Measurements from ENCODE around the gene HENMT1. TPM values are rescaled to one million over a fixed set of nuclear protein-coding genes. Genes with fewer than 3 reads are reported as not detected.

Gene HENMT1
- total RNA-seq, 2 donors from 2014 or later, result 3.4 to 7.9 TPM

DNA sequence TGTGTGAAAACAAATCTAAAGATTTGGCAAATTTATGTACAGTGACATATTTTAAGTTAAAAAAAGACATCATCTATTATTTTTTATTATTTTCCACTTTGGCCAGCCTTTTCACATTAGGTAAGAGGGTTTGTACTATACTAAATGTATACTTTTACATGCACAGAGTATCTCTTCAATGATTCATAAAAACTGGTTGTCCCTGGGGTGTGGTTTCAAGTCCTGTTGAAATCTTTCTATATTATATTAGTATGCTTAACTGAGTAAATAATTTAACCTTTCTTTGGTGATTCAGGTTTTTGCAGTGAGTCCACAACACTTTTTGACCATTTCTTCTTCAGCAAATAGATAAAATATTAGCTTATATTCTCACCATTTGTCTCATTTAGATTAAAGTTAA is 55.3 kb downstream of the HENMT1 start:
- no peak for DNase-seq (ENCODE audit: low spot score)
- no peaks in the 10 kb centered on the region for H3K27me3 ChIP-seq (replicated peaks; ENCODE audit: insufficient read depth)
- H3K36me3 ChIP-seq, result no peaks in the 10 kb centered on the region
- H3K9me3 ChIP-seq, result no peaks in the 10 kb centered on the region
- H3K27ac ChIP-seq, result no peak overlapping the region
- H3K4me1 ChIP-seq (ENCODE audit: control insufficient read depth in 1 of 2, low read depth in 2 of 2), result peaks cover 2 to 12% of the 10 kb centered on the region in 2 donors
- TF ChIP-seq, protein P1, sequence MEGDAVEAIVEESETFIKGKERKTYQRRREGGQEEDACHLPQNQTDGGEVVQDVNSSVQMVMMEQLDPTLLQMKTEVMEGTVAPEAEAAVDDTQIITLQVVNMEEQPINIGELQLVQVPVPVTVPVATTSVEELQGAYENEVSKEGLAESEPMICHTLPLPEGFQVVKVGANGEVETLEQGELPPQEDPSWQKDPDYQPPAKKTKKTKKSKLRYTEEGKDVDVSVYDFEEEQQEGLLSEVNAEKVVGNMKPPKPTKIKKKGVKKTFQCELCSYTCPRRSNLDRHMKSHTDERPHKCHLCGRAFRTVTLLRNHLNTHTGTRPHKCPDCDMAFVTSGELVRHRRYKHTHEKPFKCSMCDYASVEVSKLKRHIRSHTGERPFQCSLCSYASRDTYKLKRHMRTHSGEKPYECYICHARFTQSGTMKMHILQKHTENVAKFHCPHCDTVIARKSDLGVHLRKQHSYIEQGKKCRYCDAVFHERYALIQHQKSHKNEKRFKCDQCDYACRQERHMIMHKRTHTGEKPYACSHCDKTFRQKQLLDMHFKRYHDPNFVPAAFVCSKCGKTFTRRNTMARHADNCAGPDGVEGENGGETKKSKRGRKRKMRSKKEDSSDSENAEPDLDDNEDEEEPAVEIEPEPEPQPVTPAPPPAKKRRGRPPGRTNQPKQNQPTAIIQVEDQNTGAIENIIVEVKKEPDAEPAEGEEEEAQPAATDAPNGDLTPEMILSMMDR (IDR thresholded peaks at IDR 0.05), result no peak
- no peak overlapping the region for H3K4me3 ChIP-seq
- no peak for ATAC-seq (ENCODE audit: insufficient number of reproducible peaks, low FRiP score, low read depth)

DNA sequence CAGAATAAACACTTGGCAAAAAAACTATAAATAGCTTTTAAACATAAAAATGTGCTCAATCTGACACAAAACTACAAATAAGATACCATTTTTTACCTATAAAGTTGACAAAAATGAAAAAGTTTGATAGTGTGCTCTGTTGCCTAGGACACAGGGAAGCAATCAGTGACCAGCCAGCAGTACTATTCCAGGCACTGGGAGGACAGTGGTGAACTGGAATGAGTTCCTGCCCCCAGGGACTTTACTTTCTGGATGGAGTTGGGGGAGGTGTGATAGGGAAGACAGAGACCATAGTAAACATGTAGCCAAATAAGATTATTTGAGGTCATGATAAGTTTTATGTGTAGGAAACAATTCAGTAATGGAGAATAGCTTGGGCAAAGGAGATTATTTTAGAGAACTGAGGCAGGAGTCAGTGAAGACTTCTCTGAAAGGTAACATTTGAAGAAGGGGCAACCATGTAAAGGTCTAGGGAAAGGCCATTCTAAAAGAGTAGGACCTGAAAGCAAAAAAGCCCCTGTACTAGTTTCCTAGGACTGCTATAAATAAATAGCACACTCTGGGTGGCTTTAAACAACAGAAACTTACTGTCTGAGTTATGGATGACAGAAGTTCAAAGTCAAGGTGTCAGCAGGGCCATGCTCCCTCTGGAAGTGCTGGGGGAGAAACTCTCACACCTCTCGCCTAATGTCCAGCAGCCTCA is 59.0 kb downstream of the HENMT1 start:
- Histone ChIP-seq H3K9me3 (no peaks in the 10 kb centered on the region), H3K36me3 (no peaks in the 10 kb centered on the region), H3K27ac (no peak overlapping the region), H3K4me1 (ENCODE audit: control insufficient read depth in 1 of 2, low read depth in 2 of 2) (no peaks in the 10 kb centered on the region), H3K27me3 (replicated peaks; ENCODE audit: insufficient read depth) (no peaks in the 10 kb centered on the region), H3K4me3 (no peak overlapping the region)
- DNase-seq (ENCODE audit: low spot score) (no peak), ATAC-seq (ENCODE audit: insufficient number of reproducible peaks, low FRiP score, low read depth) (no peak)
- TF ChIP-seq, protein P1 (IDR thresholded peaks at IDR 0.05), result no peak

DNA sequence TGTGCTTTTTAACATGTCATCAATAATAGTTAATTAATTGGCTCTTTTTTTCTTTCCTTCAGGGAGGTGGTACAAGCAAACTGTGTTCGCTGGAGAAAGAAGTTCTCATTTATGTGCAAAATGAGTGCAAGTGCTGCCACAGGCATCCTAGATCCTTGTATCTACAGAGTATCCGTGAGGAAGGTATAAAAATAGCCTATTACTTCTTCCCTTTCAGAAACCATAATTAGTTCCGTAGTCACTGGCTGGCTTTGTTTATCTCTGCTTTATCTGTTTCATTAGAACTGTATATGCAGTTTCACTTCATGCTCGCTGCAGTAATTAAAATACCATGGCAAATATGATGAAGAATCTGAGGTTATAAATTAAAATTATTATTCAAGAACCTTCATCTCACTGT is 60.4 kb downstream of the HENMT1 start:
- ATAC-seq (ENCODE audit: insufficient number of reproducible peaks, low FRiP score, low read depth), result no peak
- no peak for DNase-seq (ENCODE audit: low spot score)
- Histone ChIP-seq H3K4me3 (no peak overlapping the region), H3K27me3 (replicated peaks; ENCODE audit: insufficient read depth) (no peaks in the 10 kb centered on the region), H3K27ac (no peak overlapping the region), H3K4me1 (ENCODE audit: control insufficient read depth in 1 of 2, low read depth in 2 of 2) (peaks cover 11% of the 10 kb centered on the region in 2 donors), H3K36me3 (no peaks in the 10 kb centered on the region), H3K9me3 (no peaks in the 10 kb centered on the region)
- TF ChIP-seq, protein P1 (IDR thresholded peaks at IDR 0.05), result no peak

DNA sequence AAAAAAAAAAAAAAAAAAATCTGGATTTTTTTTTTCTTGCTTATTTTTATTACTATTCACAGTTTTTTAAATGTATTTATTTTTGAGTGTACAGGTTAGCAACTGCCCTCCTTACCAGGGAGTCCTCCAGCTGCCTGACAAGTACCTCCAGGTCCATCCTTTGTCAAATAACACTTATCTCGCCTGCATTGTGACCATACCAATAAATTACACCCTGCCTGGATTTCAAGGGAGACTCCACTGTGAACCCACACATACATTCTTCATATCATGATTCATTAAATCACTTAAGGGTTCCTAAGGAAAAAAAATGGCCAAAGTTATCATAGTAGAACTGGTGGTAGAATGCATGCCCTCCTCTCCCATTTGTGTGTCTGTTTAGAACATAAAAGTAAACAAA is 62.6 kb downstream of the HENMT1 start:
- Histone ChIP-seq H3K36me3 (no peaks in the 10 kb centered on the region), H3K4me1 (ENCODE audit: control insufficient read depth in 1 of 2, low read depth in 2 of 2) (peaks cover 11 to 17% of the 10 kb centered on the region in 2 donors), H3K9me3 (no peaks in the 10 kb centered on the region), H3K27ac (no peak overlapping the region), H3K4me3 (no peak overlapping the region), H3K27me3 (replicated peaks; ENCODE audit: insufficient read depth) (no peaks in the 10 kb centered on the region)
- DNase-seq (ENCODE audit: low spot score) (no peak), ATAC-seq (ENCODE audit: insufficient number of reproducible peaks, low FRiP score, low read depth) (no peak)
- TF ChIP-seq, protein P1 (IDR thresholded peaks at IDR 0.05), result no peak

Other genes with a start within 250 kb of the HENMT1 start
- gene NBPF6, start 210.8 kb downstream of the HENMT1 start, total RNA-seq, result not detected
- 10 to 100 TPM; 13.5 to 15.0 TPM for gene EEIG2, start 101.0 kb downstream of the HENMT1 start, total RNA-seq
- gene PRPF38B, start 31.2 kb upstream of the HENMT1 start, total RNA-seq, result 10 to 100 TPM; 21.7 to 57.3 TPM
- gene FNDC7, start 51.8 kb upstream of the HENMT1 start, total RNA-seq, result not detected
- gene STXBP3, start 85.6 kb upstream of the HENMT1 start, total RNA-seq, result 100 to 1,000 TPM in 1 of 2 donors, 10 to 100 TPM in 1; 70.8 to 142 TPM
- gene AKNAD1, start 196.0 kb upstream of the HENMT1 start, total RNA-seq, result not detected
- gene GPSM2, start 215.9 kb upstream of the HENMT1 start, total RNA-seq, result 10 to 100 TPM in 1 of 2 donors, 1 to 10 TPM in 1; 7.9 to 17.9 TPM